Smooth muscle cell (in vitro differentiated cells): Measurements from ENCODE around the gene MS4A8. TPM values are rescaled to one million over a fixed set of nuclear protein-coding genes. Genes with fewer than 3 reads are reported as not detected.

Experiments
- DNase-seq: peaks from one replicate; lab custom pipeline; 2025; ENCODE audit not compliant: unreplicated experiment; lab: John Stamatoyannopoulos, UW
- H2AFZ ChIP-seq: fragments of 200-600 bp; sonication (generic); 2 replicates; pipeline ENCODE4 v1.6.0; 2016; ENCODE audit warnings: antibody characterized with exemption, low read depth, mild to moderate bottlenecking
- H3F3A ChIP-seq: fragments of 200-600 bp; sonication (generic); 2 replicates; pipeline ENCODE4 v1.6.0; 2017; ENCODE audit warnings: antibody characterized with exemption, low read depth
- H3K27ac ChIP-seq: fragments of 200-600 bp; sonication (generic); 2 replicates; pipeline ENCODE4 v1.5.1; 2016; ENCODE audit warnings: low read depth, mild to moderate bottlenecking
- H3K27me3 ChIP-seq: fragments of 200-600 bp; sonication (generic); 2 replicates; pipeline ENCODE4 v1.6.1; 2016; ENCODE audit warnings: low read depth, mild to moderate bottlenecking
- H3K36me3 ChIP-seq: fragments of 200-600 bp; sonication (generic); 2 replicates; pipeline ENCODE4 v1.5.1; 2016; ENCODE audit warnings: low read depth
- H3K4me1 ChIP-seq: fragments of 200-600 bp; sonication (generic); 2 replicates; pipeline ENCODE4 v1.5.1; 2016; ENCODE audit warnings: low read depth
- H3K4me2 ChIP-seq: fragments of 200-600 bp; sonication (generic); 2 replicates; pipeline ENCODE4 v1.6.0; 2016; ENCODE audit warnings: mild to moderate bottlenecking
- H3K4me3 ChIP-seq: fragments of 200-600 bp; sonication (generic); 2 replicates; pipeline ENCODE4 v1.5.1; 2016; ENCODE audit warnings: mild to moderate bottlenecking
- H3K79me2 ChIP-seq: fragments of 200-600 bp; sonication (generic); 2 replicates; pipeline ENCODE4 v1.6.0; 2016; ENCODE audit warnings: low read depth, mild to moderate bottlenecking
- H3K9ac ChIP-seq: fragments of 200-600 bp; sonication (generic); 2 replicates; pipeline ENCODE4 v1.6.0; 2016; ENCODE audit warnings: low read depth
- H3K9me3 ChIP-seq: fragments of 200-600 bp; sonication (generic); replicated peaks from 2 replicates; pipeline ENCODE4 v1.5.1; 2016; ENCODE audit warnings: low read depth
- H4K20me1 ChIP-seq: fragments of 200-600 bp; sonication (generic); 2 replicates; pipeline ENCODE4 v1.6.0; 2016; ENCODE audit warnings: low read depth
- WGBS: methylation state at CpG from one replicate; pipeline ENCODE4 v1.1.7; 2016; ENCODE audit warnings: low lambda C conversion rate; 5-methylcytosine and 5-hydroxymethylcytosine counted together
- polyA plus RNA-seq: library from polyadenylated mRNA; unstranded; fragments of >200 nt; fragmentation: Nextera tagmentation; extraction: Ambion mirVana; gene quantifications from 2 replicates; pipeline ENCODE4 v1.2.1, GENCODE V29; 2016
- total RNA-seq: library from RNA; depleted of rRNA; stranded (reverse); fragments of >200 nt; gene quantifications from 2 replicates; pipeline ENCODE4 v1.2.3, GENCODE V29; 2014
- TF ChIP-seq, protein P1 (sequence below): fragments of 200-600 bp; sonication (generic); IDR thresholded peaks from 2 replicates; pipeline ENCODE4 v1.5.1; 2017; ENCODE audit warnings: borderline replicate concordance, mild to moderate bottlenecking, antibody characterized with exemption; ENCODE audit not compliant: insufficient read depth, poor library complexity, severe bottlenecking

MS4A8 gene
- total and polyA plus RNA-seq, 2 experiments from 2014 or later: not detected

DNA sequence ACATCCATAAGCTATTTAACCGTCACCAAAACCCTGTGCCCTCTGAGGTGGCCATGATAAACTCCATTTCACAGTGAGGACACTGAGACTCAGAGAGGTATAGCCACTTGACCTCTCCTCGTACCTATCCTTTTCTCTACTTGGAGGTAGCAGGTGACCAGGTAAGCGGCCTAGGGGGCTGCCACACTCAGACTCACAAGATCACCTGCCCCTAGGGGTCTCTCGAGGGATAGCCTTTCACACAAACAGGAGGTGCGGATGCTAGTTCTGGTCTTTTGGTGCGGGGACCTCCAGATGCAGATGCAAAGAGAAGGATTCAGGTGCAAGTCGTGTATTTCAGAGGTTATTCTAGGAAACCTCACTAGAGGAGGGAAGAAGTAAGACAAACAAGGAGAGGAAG lies 39.7 kb downstream of the MS4A8 start:
- Histone ChIP-seq H3K27me3 (no peaks in the 10 kb centered on the region), H3K79me2 (no peaks in the 10 kb centered on the region), H3K4me1 (no peaks in the 10 kb centered on the region), H3K9me3 (no peaks in the 10 kb centered on the region), H2AFZ (no peak overlapping the region), H3K36me3 (no peaks in the 10 kb centered on the region), H3F3A (no peaks in the 10 kb centered on the region), H3K27ac (no peak overlapping the region), H4K20me1 (no peaks in the 10 kb centered on the region), H3K9ac (no peak overlapping the region), H3K4me2 (no peak overlapping the region), H3K4me3 (no peak overlapping the region)
- WGBS: 71% methylated on average over 7 of the region's 7 CpGs
- no peak for DNase-seq
- TF ChIP-seq, protein P1, sequence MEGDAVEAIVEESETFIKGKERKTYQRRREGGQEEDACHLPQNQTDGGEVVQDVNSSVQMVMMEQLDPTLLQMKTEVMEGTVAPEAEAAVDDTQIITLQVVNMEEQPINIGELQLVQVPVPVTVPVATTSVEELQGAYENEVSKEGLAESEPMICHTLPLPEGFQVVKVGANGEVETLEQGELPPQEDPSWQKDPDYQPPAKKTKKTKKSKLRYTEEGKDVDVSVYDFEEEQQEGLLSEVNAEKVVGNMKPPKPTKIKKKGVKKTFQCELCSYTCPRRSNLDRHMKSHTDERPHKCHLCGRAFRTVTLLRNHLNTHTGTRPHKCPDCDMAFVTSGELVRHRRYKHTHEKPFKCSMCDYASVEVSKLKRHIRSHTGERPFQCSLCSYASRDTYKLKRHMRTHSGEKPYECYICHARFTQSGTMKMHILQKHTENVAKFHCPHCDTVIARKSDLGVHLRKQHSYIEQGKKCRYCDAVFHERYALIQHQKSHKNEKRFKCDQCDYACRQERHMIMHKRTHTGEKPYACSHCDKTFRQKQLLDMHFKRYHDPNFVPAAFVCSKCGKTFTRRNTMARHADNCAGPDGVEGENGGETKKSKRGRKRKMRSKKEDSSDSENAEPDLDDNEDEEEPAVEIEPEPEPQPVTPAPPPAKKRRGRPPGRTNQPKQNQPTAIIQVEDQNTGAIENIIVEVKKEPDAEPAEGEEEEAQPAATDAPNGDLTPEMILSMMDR: no peak

DNA sequence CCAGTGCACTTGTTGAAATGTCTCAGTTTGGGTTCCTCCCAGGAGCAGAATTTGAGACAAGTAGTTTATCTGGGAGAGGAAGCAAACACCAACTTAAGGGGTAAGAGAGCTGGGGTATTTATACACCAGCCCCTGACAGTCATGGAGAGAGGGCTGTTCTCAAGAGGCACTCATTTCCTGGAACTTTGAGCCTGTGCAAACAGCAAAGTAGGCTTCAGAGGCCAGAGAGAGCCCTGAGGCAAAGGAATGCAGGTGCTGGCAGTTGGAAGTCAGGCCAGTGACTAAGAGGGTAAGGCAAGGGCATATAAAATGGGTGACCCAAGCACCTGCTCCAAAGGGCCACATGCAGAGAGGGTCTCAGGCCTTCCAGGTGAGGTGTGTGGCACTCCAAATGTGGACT lies 41.2 kb downstream of the MS4A8 start:
- no peak overlapping the region for H3K4me3 ChIP-seq
- TF ChIP-seq, protein P1: no peak
- no peaks in the 10 kb centered on the region for H3K9me3 ChIP-seq
- H3F3A ChIP-seq: no peaks in the 10 kb centered on the region
- H3K79me2 ChIP-seq: no peaks in the 10 kb centered on the region
- no peaks in the 10 kb centered on the region for H3K36me3 ChIP-seq
- H3K4me2 ChIP-seq: no peak overlapping the region
- H2AFZ ChIP-seq: no peak overlapping the region
- H3K27me3 ChIP-seq: no peaks in the 10 kb centered on the region
- no peaks in the 10 kb centered on the region for H4K20me1 ChIP-seq
- no peak overlapping the region for H3K9ac ChIP-seq
- no peak for DNase-seq
- no peaks in the 10 kb centered on the region for H3K4me1 ChIP-seq
- H3K27ac ChIP-seq: no peak overlapping the region

DNA sequence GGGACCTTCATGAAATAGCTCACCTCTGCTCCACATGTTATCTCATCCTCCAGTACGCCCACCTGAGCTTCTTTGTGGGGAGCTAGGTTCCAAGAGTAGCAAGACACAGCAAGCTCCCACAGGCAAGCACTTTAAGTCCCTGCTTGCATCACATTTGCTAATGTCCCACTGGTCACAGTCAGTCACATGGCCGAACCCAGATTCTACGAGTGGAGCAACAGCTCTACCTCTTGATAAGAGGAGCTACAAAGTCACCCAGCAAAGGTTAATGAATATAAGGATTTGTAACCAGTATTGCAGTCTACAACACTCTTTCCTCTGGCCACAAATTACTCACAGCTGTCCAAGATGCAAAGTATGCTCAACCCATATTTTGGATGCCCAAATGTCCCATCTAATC lies 42.0 kb downstream of the MS4A8 start:
- WGBS: 73% methylated on average over 3 of the region's 3 CpGs
- no peak overlapping the region for H2AFZ ChIP-seq
- no peaks in the 10 kb centered on the region for H3K4me1 ChIP-seq
- no peaks in the 10 kb centered on the region for H3F3A ChIP-seq
- DNase-seq: no peak
- no peaks in the 10 kb centered on the region for H3K9me3 ChIP-seq
- H3K79me2 ChIP-seq: no peaks in the 10 kb centered on the region
- H3K36me3 ChIP-seq: no peaks in the 10 kb centered on the region
- H3K4me3 ChIP-seq: no peak overlapping the region
- no peak overlapping the region for H3K9ac ChIP-seq
- H3K27me3 ChIP-seq: no peaks in the 10 kb centered on the region
- H3K27ac ChIP-seq: no peak overlapping the region
- TF ChIP-seq, protein P1: no peak
- H3K4me2 ChIP-seq: no peak overlapping the region
- no peaks in the 10 kb centered on the region for H4K20me1 ChIP-seq

DNA sequence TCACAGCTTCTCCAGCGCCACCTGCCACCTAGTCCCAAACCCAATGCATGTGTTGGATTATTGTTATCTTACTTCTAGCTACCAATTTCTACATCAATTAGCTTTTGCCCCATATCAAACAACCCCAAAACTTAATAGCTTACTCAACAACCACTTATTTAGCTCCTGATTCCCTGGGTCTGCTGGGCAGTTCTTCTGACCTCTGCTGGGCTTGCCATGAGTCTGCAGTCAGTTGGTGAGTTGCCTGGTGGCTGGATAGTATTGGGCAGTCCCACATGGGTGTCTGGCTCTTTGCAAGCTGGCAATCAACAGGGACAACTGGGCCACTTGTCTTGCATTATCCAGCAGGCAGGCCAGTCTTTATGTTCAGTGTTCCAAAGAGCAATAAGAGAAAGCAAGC lies 43.6 kb downstream of the MS4A8 start:
- Histone ChIP-seq H3K27me3 (no peaks in the 10 kb centered on the region), H3K4me2 (no peak overlapping the region), H3K9ac (no peak overlapping the region), H3K4me1 (no peaks in the 10 kb centered on the region), H3F3A (no peaks in the 10 kb centered on the region), H2AFZ (no peak overlapping the region), H4K20me1 (no peaks in the 10 kb centered on the region), H3K36me3 (no peaks in the 10 kb centered on the region), H3K4me3 (no peak overlapping the region), H3K79me2 (no peaks in the 10 kb centered on the region), H3K27ac (no peak overlapping the region), H3K9me3 (no peaks in the 10 kb centered on the region)
- TF ChIP-seq, protein P1: no peak
- no peak for DNase-seq
- WGBS: 62% methylated on average over 1 of the region's 1 CpG
